OCI-LY7 (cell line): ENCODE data around the gene PLD5.

ENCODE experiments used
- EZH2phosphoT487 ChIP-seq: fragments of 200-600 bp; sonication (generic); IDR thresholded peaks from 2 replicates; pipeline ENCODE4 v1.6.1; 2018; ENCODE audit warnings: low read depth, borderline replicate concordance, mild to moderate bottlenecking, mixed run types, antibody characterized with exemption, low read length, moderate library complexity, mixed read lengths
- TF ChIP-seq, protein P1 (sequence below): fragments of 200-600 bp; sonication (generic); conservative IDR thresholded peaks from 2 replicates; pipeline ENCODE4 v1.5.1; 2014; ENCODE audit warnings: mild to moderate bottlenecking, antibody characterized with exemption, low read length, moderate library complexity, mixed read lengths

DNA sequence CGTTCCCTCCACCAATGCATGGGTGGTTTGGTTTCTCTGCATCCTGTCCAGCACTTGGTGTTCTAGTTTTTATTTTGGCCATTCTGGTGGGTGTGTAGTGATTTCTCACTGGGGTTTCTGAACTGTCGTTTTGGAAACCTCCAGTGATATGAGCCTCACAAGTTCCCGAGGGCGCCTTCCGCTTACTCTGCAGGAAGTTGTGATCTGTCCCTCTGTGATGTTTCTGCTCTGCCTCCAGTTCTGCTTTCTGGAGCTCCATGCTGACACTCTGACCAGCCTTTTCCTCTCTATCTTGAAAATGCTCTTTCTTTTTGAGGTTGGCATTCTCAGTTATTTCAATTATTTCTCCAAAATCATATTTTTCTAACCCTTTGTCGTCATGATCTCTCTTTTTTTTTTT is 111.6 kb downstream of the PLD5 start:
- TF ChIP-seq, protein P1, sequence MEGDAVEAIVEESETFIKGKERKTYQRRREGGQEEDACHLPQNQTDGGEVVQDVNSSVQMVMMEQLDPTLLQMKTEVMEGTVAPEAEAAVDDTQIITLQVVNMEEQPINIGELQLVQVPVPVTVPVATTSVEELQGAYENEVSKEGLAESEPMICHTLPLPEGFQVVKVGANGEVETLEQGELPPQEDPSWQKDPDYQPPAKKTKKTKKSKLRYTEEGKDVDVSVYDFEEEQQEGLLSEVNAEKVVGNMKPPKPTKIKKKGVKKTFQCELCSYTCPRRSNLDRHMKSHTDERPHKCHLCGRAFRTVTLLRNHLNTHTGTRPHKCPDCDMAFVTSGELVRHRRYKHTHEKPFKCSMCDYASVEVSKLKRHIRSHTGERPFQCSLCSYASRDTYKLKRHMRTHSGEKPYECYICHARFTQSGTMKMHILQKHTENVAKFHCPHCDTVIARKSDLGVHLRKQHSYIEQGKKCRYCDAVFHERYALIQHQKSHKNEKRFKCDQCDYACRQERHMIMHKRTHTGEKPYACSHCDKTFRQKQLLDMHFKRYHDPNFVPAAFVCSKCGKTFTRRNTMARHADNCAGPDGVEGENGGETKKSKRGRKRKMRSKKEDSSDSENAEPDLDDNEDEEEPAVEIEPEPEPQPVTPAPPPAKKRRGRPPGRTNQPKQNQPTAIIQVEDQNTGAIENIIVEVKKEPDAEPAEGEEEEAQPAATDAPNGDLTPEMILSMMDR: no peak
- TF ChIP-seq EZH2phosphoT487: no peak
